ENCODE results near the gene VWA3A.

- TF ChIP-seq CTCF (IDR thresholded peaks at IDR 0.05) (no peak), POLR2A (IDR thresholded peaks at IDR 0.05) (no peak), POLR2AphosphoS5 (IDR thresholded peaks at IDR 0.05) (no peak)
Observed at GRCh38 chr16:22053921-22054341, 38.4 kb upstream of the VWA3A start.

All from suprapubic skin (tissue), 4 donors.